ENCODE data around the gene ACSL3. TPM values are rescaled to one million over a fixed set of nuclear protein-coding genes. Genes with fewer than 3 reads are reported as not detected.
"Not testable (repeated sequence)": the region's sequence is repeated elsewhere in the genome, so short reads cannot be mapped to it uniquely, and the experiment has no call there.

Gene ACSL3
- total RNA-seq, 1 donor from 2014 or later: 74.0 TPM

- no peak overlapping the region for H3K27ac Mint-ChIP-seq
- H3K9me3 Mint-ChIP-seq: no peaks in the 10 kb centered on the region
- H3K27me3 Mint-ChIP-seq (ENCODE audit: low read depth): no peaks in the 10 kb centered on the region
- intact Hi-C loops (cut with micrococcal nuclease): no loop called here
- peaks cover 37% of the 10 kb centered on the region for H3K36me3 Mint-ChIP-seq (ENCODE audit: low read depth)
- H3K4me3 Mint-ChIP-seq (ENCODE audit: low read depth): no peak overlapping the region
- H3K4me1 Mint-ChIP-seq (ENCODE audit: low read depth): peaks cover 34% of the 10 kb centered on the region
- no peak for DNase-seq (ENCODE audit: low spot score)
Measured at GRCh38 chr2:222912117-222912516, 51.3 kb downstream of the ACSL3 start.

GRCh38 chr2:222912776-222913175, 51.9 kb downstream of the ACSL3 start:
- no peaks in the 10 kb centered on the region for H3K9me3 Mint-ChIP-seq
- intact Hi-C loops (cut with micrococcal nuclease): no loop called here

GRCh38 chr2:222915092-222915957, 54.5 kb downstream of the ACSL3 start:
- Mint-ChIP-seq H3K9me3 (no peaks in the 10 kb centered on the region), H3K27ac (no peak overlapping the region), H3K4me3 (ENCODE audit: low read depth) (no peak overlapping the region), H3K4me1 (ENCODE audit: low read depth) (peaks cover 22% of the 10 kb centered on the region), H3K27me3 (ENCODE audit: low read depth) (no peaks in the 10 kb centered on the region), H3K36me3 (ENCODE audit: low read depth) (peaks cover 26% of the 10 kb centered on the region)
- DNase-seq (ENCODE audit: low spot score): no peak
- intact Hi-C loops (cut with micrococcal nuclease): no loop called here

More at GRCh38 chr2:222912776-222913175, 51.9 kb downstream of the ACSL3 start:
- Mint-ChIP-seq H3K36me3 (ENCODE audit: low read depth) (peaks cover 37% of the 10 kb centered on the region), H3K4me1 (ENCODE audit: low read depth) (peaks cover 32% of the 10 kb centered on the region), H3K4me3 (ENCODE audit: low read depth) (no peak overlapping the region), H3K27ac (no peak overlapping the region), H3K27me3 (ENCODE audit: low read depth) (no peaks in the 10 kb centered on the region)
- DNase-seq (ENCODE audit: low spot score): no peak

GRCh38 chr2:222916229-222917197, 55.7 kb downstream of the ACSL3 start:
- intact Hi-C loops (cut with micrococcal nuclease): no loop called here
- Mint-ChIP-seq H3K4me3 (ENCODE audit: low read depth) (no peak overlapping the region), H3K27ac (no peak overlapping the region), H3K9me3 (no peaks in the 10 kb centered on the region), H3K27me3 (ENCODE audit: low read depth) (no peaks in the 10 kb centered on the region), H3K4me1 (ENCODE audit: low read depth) (peaks cover 21% of the 10 kb centered on the region), H3K36me3 (ENCODE audit: low read depth) (peaks cover 25% of the 10 kb centered on the region)
- DNase-seq (ENCODE audit: low spot score): no peak

- H3K9me3 Mint-ChIP-seq; intact Hi-C loops (cut with micrococcal nuclease); H3K27me3 Mint-ChIP-seq (ENCODE audit: low read depth); DNase-seq (ENCODE audit: low spot score); H3K27ac Mint-ChIP-seq; H3K4me3 Mint-ChIP-seq (ENCODE audit: low read depth): not testable (repeated sequence)
- Mint-ChIP-seq H3K36me3 (ENCODE audit: low read depth) (peaks cover 23% of the 10 kb centered on the region), H3K4me1 (ENCODE audit: low read depth) (peaks cover 14% of the 10 kb centered on the region)
Measured at GRCh38 chr2:222917212-222917611, 56.4 kb downstream of the ACSL3 start.

GRCh38 chr2:222919841-222920526, 59.1 kb downstream of the ACSL3 start:
- Mint-ChIP-seq H3K4me1 (ENCODE audit: low read depth) (peaks cover 2% of the 10 kb centered on the region), H3K27me3 (ENCODE audit: low read depth) (no peaks in the 10 kb centered on the region), H3K36me3 (ENCODE audit: low read depth) (peaks cover 41% of the 10 kb centered on the region), H3K9me3 (no peaks in the 10 kb centered on the region), H3K4me3 (ENCODE audit: low read depth) (no peak overlapping the region), H3K27ac (peak overlapping the region; percentile 2)
- intact Hi-C loops (cut with micrococcal nuclease): no loop called here
- no peak for DNase-seq (ENCODE audit: low spot score)

GRCh38 chr2:222920657-222921186, 59.9 kb downstream of the ACSL3 start:
- no peaks in the 10 kb centered on the region for H3K27me3 Mint-ChIP-seq (ENCODE audit: low read depth)
- intact Hi-C loops (cut with micrococcal nuclease): no loop called here
- DNase-seq (ENCODE audit: low spot score): no peak
- H3K4me3 Mint-ChIP-seq (ENCODE audit: low read depth): no peak overlapping the region
- H3K36me3 Mint-ChIP-seq (ENCODE audit: low read depth): peaks cover 46% of the 10 kb centered on the region
- no peaks in the 10 kb centered on the region for H3K9me3 Mint-ChIP-seq
- H3K4me1 Mint-ChIP-seq (ENCODE audit: low read depth): peaks cover 2% of the 10 kb centered on the region
- H3K27ac Mint-ChIP-seq: no peak overlapping the region

- intact Hi-C loops (cut with micrococcal nuclease): no loop called here
- Mint-ChIP-seq H3K9me3 (no peaks in the 10 kb centered on the region), H3K27ac (no peak overlapping the region), H3K4me3 (ENCODE audit: low read depth) (no peak overlapping the region), H3K27me3 (ENCODE audit: low read depth) (no peaks in the 10 kb centered on the region), H3K36me3 (ENCODE audit: low read depth) (peaks cover 51% of the 10 kb centered on the region), H3K4me1 (ENCODE audit: low read depth) (peaks cover 2% of the 10 kb centered on the region)
- no peak for DNase-seq (ENCODE audit: low spot score)
Measured at GRCh38 chr2:222922019-222922800, 61.4 kb downstream of the ACSL3 start.

GRCh38 chr2:222926915-222927314, 66.1 kb downstream of the ACSL3 start:
- peaks cover 58% of the 10 kb centered on the region for H3K36me3 Mint-ChIP-seq (ENCODE audit: low read depth)
- DNase-seq (ENCODE audit: low spot score): no peak
- H3K27me3 Mint-ChIP-seq (ENCODE audit: low read depth): no peaks in the 10 kb centered on the region
- no peak overlapping the region for H3K4me3 Mint-ChIP-seq (ENCODE audit: low read depth)
- intact Hi-C loops (cut with micrococcal nuclease): no loop called here
- no peaks in the 10 kb centered on the region for H3K4me1 Mint-ChIP-seq (ENCODE audit: low read depth)
- H3K27ac Mint-ChIP-seq: no peak overlapping the region
- H3K9me3 Mint-ChIP-seq: no peaks in the 10 kb centered on the region

- H3K9me3 Mint-ChIP-seq: no peaks in the 10 kb centered on the region
- no peak overlapping the region for H3K4me3 Mint-ChIP-seq (ENCODE audit: low read depth)
- H3K27ac Mint-ChIP-seq: no peak overlapping the region
- no peaks in the 10 kb centered on the region for H3K27me3 Mint-ChIP-seq (ENCODE audit: low read depth)
- intact Hi-C loops (cut with micrococcal nuclease): no loop called here
- H3K36me3 Mint-ChIP-seq (ENCODE audit: low read depth): peaks cover 58% of the 10 kb centered on the region
- DNase-seq (ENCODE audit: low spot score): no peak
- no peaks in the 10 kb centered on the region for H3K4me1 Mint-ChIP-seq (ENCODE audit: low read depth)
Measured at GRCh38 chr2:222927600-222927999, 66.8 kb downstream of the ACSL3 start.

GRCh38 chr2:222928335-222928734, 67.5 kb downstream of the ACSL3 start:
- Mint-ChIP-seq H3K9me3 (no peaks in the 10 kb centered on the region), H3K4me3 (ENCODE audit: low read depth) (no peak overlapping the region), H3K27ac (no peak overlapping the region), H3K27me3 (ENCODE audit: low read depth) (no peaks in the 10 kb centered on the region), H3K4me1 (ENCODE audit: low read depth) (no peaks in the 10 kb centered on the region), H3K36me3 (ENCODE audit: low read depth) (peaks cover 57% of the 10 kb centered on the region)
- intact Hi-C loops (cut with micrococcal nuclease): no loop called here
- DNase-seq (ENCODE audit: low spot score): no peak

GRCh38 chr2:222930862-222931261, 70.0 kb downstream of the ACSL3 start:
- H3K4me1 Mint-ChIP-seq (ENCODE audit: low read depth): no peaks in the 10 kb centered on the region

More at GRCh38 chr2:222930862-222931261, 70.0 kb downstream of the ACSL3 start:
- H3K36me3 Mint-ChIP-seq (ENCODE audit: low read depth): peaks cover 59% of the 10 kb centered on the region
- no peaks in the 10 kb centered on the region for H3K9me3 Mint-ChIP-seq
- intact Hi-C loops (cut with micrococcal nuclease): no loop called here
- no peak overlapping the region for H3K27ac Mint-ChIP-seq
- no peak for DNase-seq (ENCODE audit: low spot score)
- no peak overlapping the region for H3K4me3 Mint-ChIP-seq (ENCODE audit: low read depth)
- H3K27me3 Mint-ChIP-seq (ENCODE audit: low read depth): no peaks in the 10 kb centered on the region
